ENCODE measurements around the gene NEMP1.

DNA sequence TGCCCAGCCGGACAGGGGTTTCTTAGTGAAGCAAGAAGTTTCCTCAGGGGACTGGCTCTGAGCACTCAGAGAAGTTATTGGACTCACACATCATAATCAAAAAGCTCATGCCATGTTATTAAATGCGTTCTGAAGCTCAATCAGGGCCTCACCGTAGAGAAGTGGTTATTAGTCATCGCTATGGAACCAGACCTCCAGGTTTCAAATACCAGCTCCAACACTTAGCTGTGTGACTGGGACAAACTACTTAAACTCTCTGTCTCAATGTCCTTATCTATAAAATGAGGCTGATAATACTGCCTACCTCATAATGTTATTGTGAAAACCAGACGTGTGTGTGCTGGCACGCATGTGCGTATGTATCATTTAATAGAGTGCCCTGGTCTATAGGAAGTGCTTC is 25.3 kb upstream of the NEMP1 start:
- TF ChIP-seq, protein P1, sequence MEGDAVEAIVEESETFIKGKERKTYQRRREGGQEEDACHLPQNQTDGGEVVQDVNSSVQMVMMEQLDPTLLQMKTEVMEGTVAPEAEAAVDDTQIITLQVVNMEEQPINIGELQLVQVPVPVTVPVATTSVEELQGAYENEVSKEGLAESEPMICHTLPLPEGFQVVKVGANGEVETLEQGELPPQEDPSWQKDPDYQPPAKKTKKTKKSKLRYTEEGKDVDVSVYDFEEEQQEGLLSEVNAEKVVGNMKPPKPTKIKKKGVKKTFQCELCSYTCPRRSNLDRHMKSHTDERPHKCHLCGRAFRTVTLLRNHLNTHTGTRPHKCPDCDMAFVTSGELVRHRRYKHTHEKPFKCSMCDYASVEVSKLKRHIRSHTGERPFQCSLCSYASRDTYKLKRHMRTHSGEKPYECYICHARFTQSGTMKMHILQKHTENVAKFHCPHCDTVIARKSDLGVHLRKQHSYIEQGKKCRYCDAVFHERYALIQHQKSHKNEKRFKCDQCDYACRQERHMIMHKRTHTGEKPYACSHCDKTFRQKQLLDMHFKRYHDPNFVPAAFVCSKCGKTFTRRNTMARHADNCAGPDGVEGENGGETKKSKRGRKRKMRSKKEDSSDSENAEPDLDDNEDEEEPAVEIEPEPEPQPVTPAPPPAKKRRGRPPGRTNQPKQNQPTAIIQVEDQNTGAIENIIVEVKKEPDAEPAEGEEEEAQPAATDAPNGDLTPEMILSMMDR (IDR thresholded peaks at IDR 0.05): no peak
- TF ChIP-seq POLR2A (IDR thresholded peaks at IDR 0.05): no peak

Measured in transverse colon (tissue), 3 donors.